Measurements from ENCODE around the gene RCOR1. TPM values are rescaled to one million over a fixed set of nuclear protein-coding genes. Genes with fewer than 3 reads are reported as not detected.

RCOR1 gene
- total and polyA plus RNA-seq, 2 donors (not counting 1 experiment from before 2014, with no cell fraction given) = 8.7 to 37.1 TPM

DNA sequence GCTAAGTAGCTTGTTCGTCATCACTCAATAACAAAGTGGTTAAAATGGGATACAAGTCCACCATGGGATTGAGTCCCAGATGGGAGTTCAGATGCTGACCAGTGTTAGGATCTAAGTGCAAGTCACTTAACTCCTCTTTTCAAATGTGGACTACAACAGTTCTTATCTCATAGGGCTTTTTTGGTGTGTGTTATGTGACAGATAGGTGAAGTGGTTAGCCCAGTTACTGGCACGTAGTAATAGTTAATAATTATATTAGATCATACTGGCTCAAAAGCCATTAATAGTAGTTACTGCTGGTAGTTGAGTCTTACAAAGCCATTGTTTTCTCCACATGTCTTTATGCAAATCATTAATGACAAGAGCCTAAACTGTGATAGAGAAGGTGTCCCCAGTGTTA, 73.2 kb downstream of the RCOR1 start:
- Histone ChIP-seq H3K9me3 (ENCODE audit: control extremely low read depth in 1 of 3, control insufficient read depth in 2 of 3, insufficient read depth in 1 of 3, low read length in 2 of 3) (no peaks in the 10 kb centered on the region), H4K20me1 (ENCODE audit: control insufficient read depth, insufficient read depth, low read length, poor library complexity, severe bottlenecking) (peaks cover 51% of the 10 kb centered on the region), H3K36me3 (replicated peaks in 1 of 2; ENCODE audit: control extremely low read depth in 1 of 2, control insufficient read depth in 1 of 2, extremely low read depth in 1 of 2, insufficient read depth in 2 of 2, low read length in 1 of 2) (no peaks in the 10 kb centered on the region), H3K27me3 (replicated peaks in 1 of 4; ENCODE audit: control extremely low read depth in 1 of 4, control insufficient read depth in 3 of 4, insufficient read depth in 4 of 4, low read length in 3 of 4) (no peaks in the 10 kb centered on the region), H3K4me3 (ENCODE audit: control extremely low read depth in 1 of 5, extremely low read depth in 1 of 5, insufficient read depth in 1 of 5, low read depth in 2 of 5, low read length in 4 of 5) (no peak overlapping the region), H3K4me2 (replicated peaks; ENCODE audit: low read depth, low read length, poor library complexity, severe bottlenecking) (no peak overlapping the region), H3K4me1 (ENCODE audit: control insufficient read depth in 2 of 2, insufficient read depth in 2 of 2, low read length in 2 of 2) (peaks cover 3 to 6% of the 10 kb centered on the region in 2 donors), H3K9ac (ENCODE audit: low read length) (no peak overlapping the region), H3K79me2 (ENCODE audit: control insufficient read depth, insufficient read depth, low read length) (peaks cover 59% of the 10 kb centered on the region), H3K27ac (ENCODE audit: low read length in 2 of 2) (no peak overlapping the region), H2AFZ (ENCODE audit: insufficient read depth, low read depth, low read length, poor library complexity, severe bottlenecking) (no peak overlapping the region)
- no peak for TF ChIP-seq EZH2 (IDR thresholded peaks at IDR 0.05; ENCODE audit: borderline replicate concordance, insufficient read depth, low read depth, low read length, poor library complexity, severe bottlenecking)
- TF ChIP-seq, protein P1, sequence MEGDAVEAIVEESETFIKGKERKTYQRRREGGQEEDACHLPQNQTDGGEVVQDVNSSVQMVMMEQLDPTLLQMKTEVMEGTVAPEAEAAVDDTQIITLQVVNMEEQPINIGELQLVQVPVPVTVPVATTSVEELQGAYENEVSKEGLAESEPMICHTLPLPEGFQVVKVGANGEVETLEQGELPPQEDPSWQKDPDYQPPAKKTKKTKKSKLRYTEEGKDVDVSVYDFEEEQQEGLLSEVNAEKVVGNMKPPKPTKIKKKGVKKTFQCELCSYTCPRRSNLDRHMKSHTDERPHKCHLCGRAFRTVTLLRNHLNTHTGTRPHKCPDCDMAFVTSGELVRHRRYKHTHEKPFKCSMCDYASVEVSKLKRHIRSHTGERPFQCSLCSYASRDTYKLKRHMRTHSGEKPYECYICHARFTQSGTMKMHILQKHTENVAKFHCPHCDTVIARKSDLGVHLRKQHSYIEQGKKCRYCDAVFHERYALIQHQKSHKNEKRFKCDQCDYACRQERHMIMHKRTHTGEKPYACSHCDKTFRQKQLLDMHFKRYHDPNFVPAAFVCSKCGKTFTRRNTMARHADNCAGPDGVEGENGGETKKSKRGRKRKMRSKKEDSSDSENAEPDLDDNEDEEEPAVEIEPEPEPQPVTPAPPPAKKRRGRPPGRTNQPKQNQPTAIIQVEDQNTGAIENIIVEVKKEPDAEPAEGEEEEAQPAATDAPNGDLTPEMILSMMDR (IDR thresholded peaks at IDR 0.05) = no peak
- WGBS (ENCODE audit: insufficient coverage) = no CpG with 5 or more reads among the region's 2 CpGs
- intact Hi-C loops (cut with micrococcal nuclease) = no loop called here
- DNase-seq (no peak), ATAC-seq (ENCODE audit: low read depth) (no peak)
- H3K27ac Mint-ChIP-seq = no peak overlapping the region
- H3K9me3 Mint-ChIP-seq (ENCODE audit: insufficient read depth) = no peaks in the 10 kb centered on the region
- ChIA-PET POLR2A (no interaction called here), CTCF (interaction anchor here (1.0 kb wide), 1 partner anchor 149 kb away, joined by 3 read pairs; no protein-coding TSS in a partner anchor)
- no peaks in the 10 kb centered on the region for H3K27me3 Mint-ChIP-seq
- H3K4me3 Mint-ChIP-seq = no peak overlapping the region
- H3K4me1 Mint-ChIP-seq = peaks cover 46% of the 10 kb centered on the region

- Histone ChIP-seq H3K36me3 (replicated peaks in 1 of 2; ENCODE audit: control extremely low read depth in 1 of 2, control insufficient read depth in 1 of 2, extremely low read depth in 1 of 2, insufficient read depth in 2 of 2, low read length in 1 of 2) (no peaks in the 10 kb centered on the region), H3K4me1 (ENCODE audit: control insufficient read depth in 2 of 2, insufficient read depth in 2 of 2, low read length in 2 of 2) (peaks cover 6 to 13% of the 10 kb centered on the region in 2 donors), H2AFZ (ENCODE audit: insufficient read depth, low read depth, low read length, poor library complexity, severe bottlenecking) (no peak overlapping the region), H3K9ac (ENCODE audit: low read length) (no peak overlapping the region), H3K27me3 (replicated peaks in 1 of 4; ENCODE audit: control extremely low read depth in 1 of 4, control insufficient read depth in 3 of 4, insufficient read depth in 4 of 4, low read length in 3 of 4) (no peaks in the 10 kb centered on the region), H3K9me3 (ENCODE audit: control extremely low read depth in 1 of 3, control insufficient read depth in 2 of 3, insufficient read depth in 1 of 3, low read length in 2 of 3) (no peaks in the 10 kb centered on the region), H4K20me1 (ENCODE audit: control insufficient read depth, insufficient read depth, low read length, poor library complexity, severe bottlenecking) (peaks cover 47% of the 10 kb centered on the region), H3K79me2 (ENCODE audit: control insufficient read depth, insufficient read depth, low read length) (peaks cover 59% of the 10 kb centered on the region), H3K27ac (ENCODE audit: low read length in 2 of 2) (no peak overlapping the region), H3K4me3 (ENCODE audit: control extremely low read depth in 1 of 5, extremely low read depth in 1 of 5, insufficient read depth in 1 of 5, low read depth in 2 of 5, low read length in 4 of 5) (no peak overlapping the region), H3K4me2 (replicated peaks; ENCODE audit: low read depth, low read length, poor library complexity, severe bottlenecking) (no peak overlapping the region)
- Mint-ChIP-seq H3K4me3 (no peak overlapping the region), H3K9me3 (ENCODE audit: insufficient read depth) (no peaks in the 10 kb centered on the region), H3K27me3 (no peaks in the 10 kb centered on the region), H3K4me1 (peaks cover 49% of the 10 kb centered on the region), H3K27ac (no peak overlapping the region)
- DNase-seq (no peak), ATAC-seq (ENCODE audit: low read depth) (no peak)
- intact Hi-C loops (cut with micrococcal nuclease) = no loop called here
- TF ChIP-seq, protein P1 (IDR thresholded peaks at IDR 0.05) = no peak
- TF ChIP-seq EZH2 (IDR thresholded peaks at IDR 0.05; ENCODE audit: borderline replicate concordance, insufficient read depth, low read depth, low read length, poor library complexity, severe bottlenecking) = no peak
- ChIA-PET POLR2A (no interaction called here), CTCF (no interaction called here)
- 100% methylated on average over 3 of the region's 5 CpGs for WGBS (ENCODE audit: insufficient coverage)
These were observed 74.2 kb downstream of the RCOR1 start for GRCh38 chr14:102666635-102667034.

Data from B cell (primary cell).